Raji (cell line): Measurements from ENCODE around the gene KRT13.

Experiments
- POLR2A ChIP-seq: IDR thresholded peaks from 2 replicates; pipeline ENCODE4 v1.6.1; 2011; ENCODE audit warnings: low read depth, low read length, control low read depth; ENCODE audit not compliant: insufficient read depth

The KRT13 gene

GRCh38 chr17:41505007-41505808 is at the start of gene KRT13:
TSS of gene KRT13 (minus strand) at chr17:41505612. CDS start at chr17:41505550, 62 bp downstream.
- TF ChIP-seq POLR2A = no peak

GRCh38 chr17:41553987-41554680 is 48.7 kb upstream of the KRT13 start:
- no peak for TF ChIP-seq POLR2A

- no peak for TF ChIP-seq POLR2A
Observed at GRCh38 chr17:41553176-41553575, 47.8 kb upstream of the KRT13 start.

GRCh38 chr17:41552455-41552854 is 47.0 kb upstream of the KRT13 start:
- no peak for TF ChIP-seq POLR2A

- TF ChIP-seq POLR2A = no peak
Observed at GRCh38 chr17:41551365-41551764, 46.0 kb upstream of the KRT13 start.

- TF ChIP-seq POLR2A = no peak
Observed at GRCh38 chr17:41549596-41550039, 44.2 kb upstream of the KRT13 start.

GRCh38 chr17:41548844-41549595 is 43.6 kb upstream of the KRT13 start:
- TF ChIP-seq POLR2A = no peak

GRCh38 chr17:41547921-41548843 is 42.8 kb upstream of the KRT13 start:
- TF ChIP-seq POLR2A = no peak

- no peak for TF ChIP-seq POLR2A
Observed at GRCh38 chr17:41547378-41547841, 42.0 kb upstream of the KRT13 start.

- TF ChIP-seq POLR2A = no peak
Observed at GRCh38 chr17:41546819-41547218, 41.4 kb upstream of the KRT13 start.

GRCh38 chr17:41545829-41546410 is 40.5 kb upstream of the KRT13 start:
- TF ChIP-seq POLR2A = no peak

GRCh38 chr17:41544935-41545334 is 39.5 kb upstream of the KRT13 start:
- no peak for TF ChIP-seq POLR2A

GRCh38 chr17:41544491-41544892 is 39.1 kb upstream of the KRT13 start:
- TF ChIP-seq POLR2A = no peak

GRCh38 chr17:41542357-41542756 is 36.9 kb upstream of the KRT13 start:
- TF ChIP-seq POLR2A = no peak

GRCh38 chr17:41540921-41541625 is 35.7 kb upstream of the KRT13 start:
- TF ChIP-seq POLR2A = no peak
